ENCODE results near the gene RANBP3.
"Not testable (repeated sequence)": the region's sequence is repeated elsewhere in the genome, so short reads cannot be mapped to it uniquely, and the experiment has no call there.

The RANBP3 gene

GRCh38 chr19:5977785-5978605 lies at the start of gene RANBP3:
TSS of gene RANBP3 (minus strand) at chr19:5978140. CDS start at chr19:5978082, 58 bp downstream.
- DNase-seq (ENCODE audit: low spot score), result peak; percentile 94

- no peak for DNase-seq (ENCODE audit: low spot score)
These were observed 48.7 kb upstream of the RANBP3 start for GRCh38 chr19:6026390-6027227.

- DNase-seq (ENCODE audit: low spot score), result not testable (repeated sequence)
These were observed 46.8 kb upstream of the RANBP3 start for GRCh38 chr19:6024756-6025155.

GRCh38 chr19:6023936-6024335 lies 46.0 kb upstream of the RANBP3 start:
- no peak for DNase-seq (ENCODE audit: low spot score)

- no peak for DNase-seq (ENCODE audit: low spot score)
These were observed 45.2 kb upstream of the RANBP3 start for GRCh38 chr19:6023085-6023682.

GRCh38 chr19:6022570-6023064 lies 44.7 kb upstream of the RANBP3 start:
- no peak for DNase-seq (ENCODE audit: low spot score)

- peak; percentile 88 for DNase-seq (ENCODE audit: low spot score)
These were observed 44.1 kb upstream of the RANBP3 start for GRCh38 chr19:6021878-6022569.

- DNase-seq (ENCODE audit: low spot score), result no peak
These were observed 43.2 kb upstream of the RANBP3 start for GRCh38 chr19:6020972-6021805.

GRCh38 chr19:6020166-6020882 lies 42.4 kb upstream of the RANBP3 start:
- DNase-seq (ENCODE audit: low spot score), result no peak

GRCh38 chr19:6018786-6019185 lies 40.8 kb upstream of the RANBP3 start:
- no peak for DNase-seq (ENCODE audit: low spot score)

- no peak for DNase-seq (ENCODE audit: low spot score)
These were observed 39.6 kb upstream of the RANBP3 start for GRCh38 chr19:6017576-6017975.

- no peak for DNase-seq (ENCODE audit: low spot score)
These were observed 38.1 kb upstream of the RANBP3 start for GRCh38 chr19:6015841-6016545.

- DNase-seq (ENCODE audit: low spot score), result no peak
These were observed 36.7 kb upstream of the RANBP3 start for GRCh38 chr19:6014551-6015135.

- DNase-seq (ENCODE audit: low spot score), result no peak
These were observed 34.7 kb upstream of the RANBP3 start for GRCh38 chr19:6012426-6013170.

GRCh38 chr19:6011794-6012193 lies 33.9 kb upstream of the RANBP3 start:
- no peak for DNase-seq (ENCODE audit: low spot score)

- no peak for DNase-seq (ENCODE audit: low spot score)
These were observed 33.3 kb upstream of the RANBP3 start for GRCh38 chr19:6011206-6011605.

GRCh38 chr19:6010107-6010506 lies 32.2 kb upstream of the RANBP3 start:
- DNase-seq (ENCODE audit: low spot score), result no peak

GRCh38 chr19:6007866-6008265 lies 29.9 kb upstream of the RANBP3 start:
- no peak for DNase-seq (ENCODE audit: low spot score)

- DNase-seq (ENCODE audit: low spot score), result no peak
These were observed 29.0 kb upstream of the RANBP3 start for GRCh38 chr19:6006896-6007295.

Measured in HuH-7 (cell line).